Left ventricle myocardium superior (tissue), 1 donor: ENCODE measurements around the gene ZNF554. TPM values are rescaled to one million over a fixed set of nuclear protein-coding genes. Genes with fewer than 3 reads are reported as not detected.

Source experiments
- ATAC-seq: fragments of 200-7000 bp; cut with Tn5 transposase; one replicate; pipeline ENCODE4 v1.9.1; 2020; ENCODE audit warnings: mild to moderate bottlenecking, moderate library complexity
- DNase-seq: peaks from one replicate; pipeline ENCODE4 v3.0.0-alpha.2; 2020
- intact Hi-C: fragments of 100-400 bp; cut with micrococcal nuclease; formaldehyde crosslinking; loops from one replicate; pipeline ENCODE4 v1.11.0; 2022
- total RNA-seq: library from RNA; stranded (reverse); fragmentation: NEBNext Ultra II Directional; extraction: Animal tissue kit (Norgen Biotek cat#: 25700); gene quantifications from one replicate; pipeline ENCODE4 v1.2.1, GENCODE V29; 2021
- donor health status: DM: no; HTN: yes; CAD: no; lungs with severe emphysema.

Gene ZNF554
- total RNA-seq, 1 donor from 2014 or later, result 4.7 TPM

GRCh38 chr19:2805261-2805900, 14.3 kb upstream of the ZNF554 start:
- intact Hi-C loops, result no loop called here
- ATAC-seq, result no peak
- DNase-seq, result no peak

- intact Hi-C loops, result no loop called here
- DNase-seq (no peak), ATAC-seq (no peak)
Observed at GRCh38 chr19:2805991-2806649, 13.5 kb upstream of the ZNF554 start.

- DNase-seq (no peak), ATAC-seq (no peak)
- intact Hi-C loops, result no loop called here
Observed at GRCh38 chr19:2806736-2807378, 12.8 kb upstream of the ZNF554 start.

- intact Hi-C loops, result no loop called here
- DNase-seq, result no peak
- no peak for ATAC-seq
Observed at GRCh38 chr19:2807379-2808128, 12.1 kb upstream of the ZNF554 start.

- DNase-seq (no peak), ATAC-seq (no peak)
- intact Hi-C loops, result no loop called here
Observed at GRCh38 chr19:2808129-2808941, 11.3 kb upstream of the ZNF554 start.

GRCh38 chr19:2809387-2810140, 10.1 kb upstream of the ZNF554 start:
- DNase-seq (no peak), ATAC-seq (no peak)
- intact Hi-C loops, result no loop called here

- DNase-seq (no peak), ATAC-seq (no peak)
- intact Hi-C loops, result no loop called here
Observed at GRCh38 chr19:2810141-2811091, 9.3 kb upstream of the ZNF554 start.

GRCh38 chr19:2811221-2811722, 8.4 kb upstream of the ZNF554 start:
- no peak for ATAC-seq
- no peak for DNase-seq
- intact Hi-C loops, result no loop called here

- DNase-seq (no peak), ATAC-seq (no peak)
- intact Hi-C loops, result no loop called here
Observed at GRCh38 chr19:2811735-2812413, 7.8 kb upstream of the ZNF554 start.

- intact Hi-C loops, result no loop called here
- no peak for DNase-seq
- no peak for ATAC-seq
Observed at GRCh38 chr19:2812414-2813234, 7.0 kb upstream of the ZNF554 start.

GRCh38 chr19:2813235-2814160, 6.2 kb upstream of the ZNF554 start:
- DNase-seq (peak; percentile 54), ATAC-seq (peak; percentile 51)
- intact Hi-C loops, result no loop called here

GRCh38 chr19:2814426-2814825, 5.2 kb upstream of the ZNF554 start:
- ATAC-seq (no peak), DNase-seq (no peak)
- intact Hi-C loops, result no loop called here

- intact Hi-C loops, result no loop called here
- DNase-seq (no peak), ATAC-seq (no peak)
Observed at GRCh38 chr19:2815191-2815614, 4.5 kb upstream of the ZNF554 start.

- DNase-seq (no peak), ATAC-seq (no peak)
- intact Hi-C loops, result no loop called here
Observed at GRCh38 chr19:2815923-2816322, 3.7 kb upstream of the ZNF554 start.

GRCh38 chr19:2816641-2817040, 3.0 kb upstream of the ZNF554 start:
- intact Hi-C loops, result no loop called here
- DNase-seq, result no peak
- no peak for ATAC-seq
